Adrenal gland (tissue), 12 donors: ENCODE results near the gene RBMXL3. TPM values are rescaled to one million over a fixed set of nuclear protein-coding genes. Genes with fewer than 3 reads are reported as not detected.
"Not testable (repeated sequence)": the region's sequence is repeated elsewhere in the genome, so short reads cannot be mapped to it uniquely, and the experiment has no call there.

Experiments
- DNase-seq, 7 donors: peaks; one replicate each; pipeline ENCODE4 v3.0.0-alpha.2; 2019 to 2020
- H3K27ac ChIP-seq, 5 donors: fragments of 200-600 bp; sonication (generic) in 4 of 5; 1 replicate in 3 of 5; 2 replicates in 2 of 5; pipeline versions ENCODE4 v1.5.1 to v1.8.0; 2016 to 2020; ENCODE audit warnings: mild to moderate bottlenecking in 1 of 5
- H3K27me3 ChIP-seq: fragments of 200-600 bp; 2 replicates; pipeline ENCODE4 v1.8.0; 2021
- H3K36me3 ChIP-seq, 2 donors: fragments of 200-600 bp; replicated peaks in 1 of 2; 1 replicate in 1 of 2; 2 replicates in 1 of 2; pipeline versions ENCODE4 v1.5.1 to v1.8.0; 2018 to 2022
- H3K4me1 ChIP-seq, 2 donors: fragments of 200-600 bp; replicated peaks in 1 of 2; 1 replicate in 1 of 2; 2 replicates in 1 of 2; pipeline versions ENCODE4 v1.5.1 to v1.8.0; 2018 to 2021
- H3K4me3 ChIP-seq, 4 donors: fragments of 200-600 bp; sonication (generic) in 3 of 4; one replicate each; pipeline ENCODE4 v1.5.1; 2016 to 2018
- H3K9me3 ChIP-seq, 3 donors: fragments of 200-600 bp; sonication (generic) in 1 of 3; replicated peaks in 1 of 3; 1 replicate in 2 of 3; 2 replicates in 1 of 3; pipeline versions ENCODE4 v1.5.1 to v1.8.0; 2016 to 2021
- POLR2A ChIP-seq, 2 donors: fragments of 450-650 bp; IDR thresholded peaks; one replicate each; pipeline ENCODE4 v1.6.1; 2017; ENCODE audit warnings: antibody characterized with exemption in 2 of 2, mild to moderate bottlenecking in 2 of 2, moderate library complexity in 1 of 2
- WGBS, 4 donors: extraction: QIAGEN DNeasy Blood & Tissue Kit in 2 of 4; methylation state at CpG; one replicate each; pipeline versions ENCODE4 v1.1.5 to v1.1.7; 2013 to 2017; 5-methylcytosine and 5-hydroxymethylcytosine counted together
- intact Hi-C, 2 donors: fragments of 100-400 bp; cut with DNase I; formaldehyde crosslinking; loops; one replicate each; pipeline versions ENCODE4 v1.14.1 to v1.15.0; 2022 to 2023
- polyA plus RNA-seq, 3 donors: library from polyadenylated mRNA; stranded (reverse); fragments of 200-250 nt in 2 of 3; fragments of 350-450 nt in 1 of 3; fragmentation: Illumina TruSeq in 1 of 3; extraction: RNeasy Lipid Tissue Mini Kit (QIAGEN cat#74804) in 1 of 3; gene quantifications; one replicate each; pipeline ENCODE4 v1.2.3, GENCODE V29; 2013 to 2014
- total RNA-seq, 9 donors: library from RNA; depleted of rRNA in 4 of 9; stranded (reverse); fragments of >200 nt in 4 of 9; fragments of 120-200 nt in 1 of 9; fragmentation: NEBNext Ultra II Directional in 1 of 9; extraction: Animal tissue kit (Norgen Biotek cat#: 25700) in 1 of 9; gene quantifications; one replicate each; pipeline versions ENCODE4 v1.1.0 to v1.2.4, GENCODE V29; 2013 to 2023
- TF ChIP-seq, protein P1 (sequence below), 6 experiments: fragments of 450-650 bp in 4 of 6; fragments of 200-600 bp in 2 of 6; sonication (generic) in 1 of 6; IDR thresholded peaks; 1 replicate in 5 of 6; 2 replicates in 1 of 6; pipeline versions ENCODE4 v1.5.1 to v1.8.0; 2016 to 2021; ENCODE audit warnings: antibody characterized with exemption in 6 of 6, mild to moderate bottlenecking in 2 of 6, moderate library complexity in 1 of 6
- donor health status: healthy with polysubstance abuse.
- donor health status: Bipolar disorder and iron deficiency.
- donor health status: DM: yes; HTN: yes; CAD: no.
- donor health status: DM: no; HTN: no; CAD: no.
- donor health status: DM: no; HTN: no; CAD: no.
- donor health status: DM: yes; HTN: yes; CAD: no.

RBMXL3 gene
- total and polyA plus RNA-seq, 12 donors: not detected

DNA sequence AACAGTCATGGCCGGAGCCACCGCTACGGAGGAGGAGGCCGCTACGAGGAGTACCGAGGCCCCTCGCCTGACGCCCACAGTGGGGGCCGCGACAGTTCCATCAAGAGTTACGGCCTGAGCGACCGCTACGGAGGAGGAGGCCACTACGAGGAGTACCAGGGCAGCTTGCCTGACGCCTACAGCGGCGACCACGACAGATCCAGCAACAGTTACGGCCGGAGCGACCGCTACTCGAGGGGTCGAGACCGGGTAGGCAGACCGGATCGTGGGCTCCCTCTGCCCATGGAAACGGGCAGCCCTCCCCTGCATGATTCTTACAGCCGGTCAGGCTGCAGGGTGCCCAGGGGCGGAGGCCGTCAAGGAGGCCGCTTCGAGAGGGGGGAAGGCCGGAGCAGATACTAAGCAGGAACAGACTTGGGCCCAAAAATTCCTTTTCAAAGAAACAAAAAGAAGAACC, 3.1 kb downstream of the RBMXL3 start:
- intact Hi-C loops: no loop called here
- Histone ChIP-seq H3K4me1 (no peaks in the 10 kb centered on the region), H3K4me3 (no peak overlapping the region), H3K27me3 (no peaks in the 10 kb centered on the region), H3K9me3 (no peaks in the 10 kb centered on the region), H3K27ac (no peak overlapping the region), H3K36me3 (no peaks in the 10 kb centered on the region)
- WGBS, 4 donors: 84 to 96% (median 92%) methylated on average over 7 to 35 of the region's 35 CpGs
- TF ChIP-seq, protein P1, sequence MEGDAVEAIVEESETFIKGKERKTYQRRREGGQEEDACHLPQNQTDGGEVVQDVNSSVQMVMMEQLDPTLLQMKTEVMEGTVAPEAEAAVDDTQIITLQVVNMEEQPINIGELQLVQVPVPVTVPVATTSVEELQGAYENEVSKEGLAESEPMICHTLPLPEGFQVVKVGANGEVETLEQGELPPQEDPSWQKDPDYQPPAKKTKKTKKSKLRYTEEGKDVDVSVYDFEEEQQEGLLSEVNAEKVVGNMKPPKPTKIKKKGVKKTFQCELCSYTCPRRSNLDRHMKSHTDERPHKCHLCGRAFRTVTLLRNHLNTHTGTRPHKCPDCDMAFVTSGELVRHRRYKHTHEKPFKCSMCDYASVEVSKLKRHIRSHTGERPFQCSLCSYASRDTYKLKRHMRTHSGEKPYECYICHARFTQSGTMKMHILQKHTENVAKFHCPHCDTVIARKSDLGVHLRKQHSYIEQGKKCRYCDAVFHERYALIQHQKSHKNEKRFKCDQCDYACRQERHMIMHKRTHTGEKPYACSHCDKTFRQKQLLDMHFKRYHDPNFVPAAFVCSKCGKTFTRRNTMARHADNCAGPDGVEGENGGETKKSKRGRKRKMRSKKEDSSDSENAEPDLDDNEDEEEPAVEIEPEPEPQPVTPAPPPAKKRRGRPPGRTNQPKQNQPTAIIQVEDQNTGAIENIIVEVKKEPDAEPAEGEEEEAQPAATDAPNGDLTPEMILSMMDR (IDR thresholded peaks at IDR 0.05): no peak
- no peak for DNase-seq

DNA sequence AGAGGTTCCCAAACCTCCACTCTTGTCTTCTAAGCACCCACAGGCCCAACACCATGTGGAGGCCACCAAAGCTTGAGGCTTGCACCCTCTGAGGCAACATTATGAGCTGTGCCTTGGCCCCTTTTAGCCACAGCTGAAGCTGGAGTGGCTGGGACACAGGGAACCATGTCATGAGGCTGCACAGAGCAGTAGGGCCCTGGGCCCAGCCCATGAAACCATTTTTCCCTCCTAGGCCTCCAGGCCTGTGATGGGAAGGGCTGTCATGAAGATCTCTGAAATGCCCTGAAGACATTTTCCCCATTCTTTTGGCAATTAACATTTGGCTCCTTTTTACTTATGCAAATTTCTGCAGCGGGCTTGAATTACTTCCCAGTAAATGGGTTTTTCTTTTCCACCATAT, 14.8 kb downstream of the RBMXL3 start:
- no peak overlapping the region for H3K4me3 ChIP-seq
- H3K36me3 ChIP-seq: no peaks in the 10 kb centered on the region
- 76 to 93% (median 84%) methylated on average over 1 of the region's 1 CpG for WGBS, 4 donors
- no peaks in the 10 kb centered on the region for H3K4me1 ChIP-seq
- TF ChIP-seq, protein P1 (IDR thresholded peaks at IDR 0.05): no peak
- TF ChIP-seq POLR2A (IDR thresholded peaks at IDR 0.05): no peak
- no peak overlapping the region for H3K27ac ChIP-seq
- no peak for DNase-seq
- H3K27me3 ChIP-seq: no peaks in the 10 kb centered on the region
- intact Hi-C loops: no loop called here
- peaks cover 0 to 8% (median 0%) of the 10 kb centered on the region in 3 donors for H3K9me3 ChIP-seq

DNA sequence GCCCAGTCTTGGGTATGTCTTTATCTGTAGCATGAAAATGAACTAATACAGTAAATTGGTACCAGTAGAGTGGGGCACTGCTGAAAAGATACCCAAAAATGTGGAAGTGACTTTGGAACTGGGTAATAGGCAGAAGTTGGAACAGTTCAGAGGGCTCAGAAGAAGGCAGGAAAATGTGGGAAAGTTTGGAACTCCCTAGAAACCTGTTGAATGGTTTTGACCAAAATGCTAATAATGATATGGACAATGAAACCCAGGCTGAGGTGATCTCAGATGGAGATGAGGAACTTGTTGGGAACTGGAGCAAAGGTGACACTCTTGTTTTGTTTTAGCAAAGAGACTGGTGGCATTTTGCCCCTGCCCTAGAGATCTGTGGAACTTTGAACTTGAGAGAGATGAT, 20.3 kb downstream of the RBMXL3 start:
- DNase-seq, intact Hi-C loops, H3K36me3 ChIP-seq, H3K4me1 ChIP-seq, H3K27me3 ChIP-seq, H3K27ac ChIP-seq, H3K9me3 ChIP-seq, H3K4me3 ChIP-seq: not testable (repeated sequence)

DNA sequence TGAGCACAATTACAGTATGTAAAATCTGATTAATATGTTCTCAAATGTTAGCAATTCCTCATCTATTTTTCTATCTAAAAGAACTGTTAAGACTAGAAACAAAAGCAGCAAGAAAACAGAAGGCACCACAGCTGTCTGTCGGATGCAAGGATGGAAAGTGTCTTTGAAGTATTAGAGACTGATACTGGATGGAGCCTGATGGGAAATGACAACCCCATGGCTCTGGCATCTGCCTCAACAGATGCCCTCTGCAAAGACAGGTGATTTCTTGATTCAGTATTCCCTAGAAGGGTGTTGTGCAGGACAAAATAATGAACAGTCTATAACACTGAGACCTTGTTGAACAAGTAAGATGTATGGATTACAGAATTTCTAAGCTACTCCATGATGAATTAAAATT, 24.9 kb downstream of the RBMXL3 start:
- TF ChIP-seq, protein P1 (IDR thresholded peaks at IDR 0.05): no peak
- no peak for TF ChIP-seq POLR2A (IDR thresholded peaks at IDR 0.05)
- no peak for DNase-seq
- Histone ChIP-seq H3K4me3 (no peak overlapping the region), H3K27ac (no peak overlapping the region), H3K4me1 (peaks cover 0 to 9% of the 10 kb centered on the region in 2 donors), H3K27me3 (no peaks in the 10 kb centered on the region), H3K36me3 (no peaks in the 10 kb centered on the region), H3K9me3 (no peaks in the 10 kb centered on the region)
- WGBS, 4 donors: 50 to 71% (median 62%) methylated on average over 1 of the region's 1 CpG
- intact Hi-C loops: no loop called here

DNA sequence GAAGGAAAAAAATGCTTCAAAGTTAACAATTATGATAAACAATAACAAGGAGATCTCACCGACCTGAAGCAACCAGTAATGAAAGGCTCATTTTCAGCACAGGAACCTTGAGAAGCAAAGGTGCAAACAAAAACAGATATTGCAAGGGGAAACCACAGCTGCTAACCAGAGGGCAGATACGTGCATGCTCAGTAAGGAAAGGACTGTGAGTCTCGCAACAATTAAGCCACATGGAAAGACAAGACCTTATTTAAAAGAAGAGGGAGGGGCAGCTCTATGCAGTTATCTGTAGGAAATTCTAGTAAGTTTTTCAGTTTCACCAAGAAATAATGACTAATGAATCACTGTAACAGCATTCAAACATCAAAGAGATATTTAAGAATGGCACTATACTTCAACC, 25.4 kb downstream of the RBMXL3 start:
- WGBS, 4 donors: 32 to 47% (median 36%) methylated on average over 3 of the region's 3 CpGs
- Histone ChIP-seq H3K36me3 (no peaks in the 10 kb centered on the region), H3K4me3 (no peak overlapping the region), H3K27ac (no peak overlapping the region), H3K4me1 (peaks cover 0 to 9% of the 10 kb centered on the region in 2 donors), H3K27me3 (no peaks in the 10 kb centered on the region), H3K9me3 (no peaks in the 10 kb centered on the region)
- intact Hi-C loops: no loop called here
- no peak for TF ChIP-seq POLR2A (IDR thresholded peaks at IDR 0.05)
- TF ChIP-seq, protein P1 (IDR thresholded peaks at IDR 0.05): no peak
- no peak for DNase-seq

DNA sequence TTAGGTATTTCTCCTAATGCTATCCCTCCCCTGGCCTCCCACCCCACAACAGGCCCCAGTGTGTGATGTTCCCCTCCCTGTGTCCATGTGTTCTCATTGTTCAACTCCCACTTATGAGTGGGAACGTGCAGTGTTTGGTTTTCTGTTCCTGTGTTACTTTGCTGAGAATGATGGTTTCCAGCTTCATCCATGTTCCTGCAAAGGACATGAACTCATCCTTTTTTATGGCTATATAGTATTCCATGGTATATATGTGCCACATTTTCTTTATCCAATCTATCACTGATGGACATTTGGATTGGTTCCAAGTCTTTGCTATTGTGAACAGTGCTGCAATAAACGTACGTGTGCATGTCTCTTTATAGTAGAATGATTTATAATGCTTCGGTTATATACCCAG, 28.1 kb downstream of the RBMXL3 start:
- H3K9me3 ChIP-seq, H3K27me3 ChIP-seq, H3K36me3 ChIP-seq, H3K4me3 ChIP-seq, intact Hi-C loops, H3K4me1 ChIP-seq, H3K27ac ChIP-seq, DNase-seq: not testable (repeated sequence)
- 78 to 92% (median 91%) methylated on average over 4 of the region's 4 CpGs for WGBS, 4 donors
